ENCODE measurements around the gene SIGLEC8. TPM values are rescaled to one million over a fixed set of nuclear protein-coding genes. Genes with fewer than 3 reads are reported as not detected.

SIGLEC8 gene
- total RNA-seq, 2 donors from 2014 or later = not detected

DNA sequence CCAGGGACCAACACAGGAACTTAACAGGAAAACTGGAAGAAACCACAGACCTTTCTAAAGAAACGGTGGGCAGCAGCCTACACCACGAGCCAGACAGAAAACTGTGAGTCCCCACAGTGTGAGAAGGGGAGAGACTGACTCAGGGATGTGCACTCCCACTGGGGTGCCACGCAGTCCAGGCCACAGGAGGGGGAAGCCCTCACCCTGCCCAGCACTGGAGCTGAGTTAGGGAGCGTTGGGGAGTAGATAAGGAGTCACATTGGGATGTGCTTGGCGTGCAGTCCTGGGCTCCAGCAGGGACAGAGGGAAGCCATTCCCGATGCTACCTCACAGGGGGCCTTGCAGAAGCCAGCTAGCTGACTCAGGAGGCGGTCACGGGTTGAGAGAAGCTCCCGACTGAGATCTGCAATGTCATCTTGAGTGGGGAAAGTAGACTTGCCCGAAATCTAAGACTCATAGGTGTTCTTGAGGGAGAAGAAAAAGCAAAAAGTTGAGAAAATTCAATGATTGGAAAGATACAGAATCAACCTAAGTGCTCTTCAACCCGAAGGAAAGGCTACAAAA is 17.3 kb downstream of the SIGLEC8 start:
- no peak for DNase-seq
- no peak overlapping the region for H3K9ac ChIP-seq (ENCODE audit: extremely low read depth, low read length, poor library complexity, severe bottlenecking)
- TF ChIP-seq CTCF (conservative IDR thresholded peaks at IDR 0.05) = no peak
- Mint-ChIP-seq H3K27me3 (ENCODE audit: insufficient read depth) (peaks cover 33% of the 10 kb centered on the region), H3K27ac (no peak overlapping the region), H3K4me3 (no peak overlapping the region), H3K9me3 (no peaks in the 10 kb centered on the region), H3K36me3 (ENCODE audit: low read depth) (no peaks in the 10 kb centered on the region), H3K4me1 (no peaks in the 10 kb centered on the region)
- H3K4me1 ChIP-seq (ENCODE audit: control insufficient read depth, insufficient read depth, low read length) = no peaks in the 10 kb centered on the region
- H3K27me3 ChIP-seq (ENCODE audit: control insufficient read depth, insufficient read depth, low read length, poor library complexity, severe bottlenecking) = peaks cover 11% of the 10 kb centered on the region
- no peak overlapping the region for H3K27ac ChIP-seq (ENCODE audit: low read depth, low read length)
- H3K4me3 ChIP-seq (ENCODE audit: low read length) = no peak overlapping the region
- no peaks in the 10 kb centered on the region for H3K36me3 ChIP-seq (ENCODE audit: control insufficient read depth, insufficient read depth, low read length)
- 57 to 58% methylated on average over 11 of the region's 11 CpGs for WGBS, 2 experiments (ENCODE audit: insufficient coverage in 1 of 2, insufficient read length in 1 of 2)
- H3K9me3 ChIP-seq (ENCODE audit: control insufficient read depth, low read length) = no peaks in the 10 kb centered on the region

DNA sequence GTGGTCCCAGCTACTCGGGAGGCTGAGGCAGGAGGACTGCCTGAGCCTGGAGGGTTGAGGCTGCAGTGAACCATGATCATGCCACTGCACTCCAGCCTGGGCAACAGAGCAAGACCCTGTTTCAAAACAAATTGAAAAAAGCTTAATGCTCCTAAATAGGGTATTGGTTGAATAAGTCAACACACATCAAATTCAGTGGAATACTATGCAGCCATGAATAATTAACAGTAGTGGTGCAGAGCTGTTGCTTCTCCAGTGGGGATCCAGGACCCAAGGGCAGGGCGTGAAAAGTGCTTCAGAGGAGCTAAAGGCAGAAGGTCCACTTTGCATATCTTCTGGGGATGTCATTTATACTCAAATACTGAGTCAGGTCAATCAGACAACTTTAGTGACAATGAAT is 18.2 kb downstream of the SIGLEC8 start:
- Histone ChIP-seq H3K4me3 (ENCODE audit: low read length) (no peak overlapping the region), H3K27me3 (ENCODE audit: control insufficient read depth, insufficient read depth, low read length, poor library complexity, severe bottlenecking) (peaks cover 15% of the 10 kb centered on the region), H3K9me3 (ENCODE audit: control insufficient read depth, low read length) (no peaks in the 10 kb centered on the region), H3K9ac (ENCODE audit: extremely low read depth, low read length, poor library complexity, severe bottlenecking) (no peak overlapping the region), H3K27ac (ENCODE audit: low read depth, low read length) (no peak overlapping the region), H3K4me1 (ENCODE audit: control insufficient read depth, insufficient read depth, low read length) (no peaks in the 10 kb centered on the region), H3K36me3 (ENCODE audit: control insufficient read depth, insufficient read depth, low read length) (no peaks in the 10 kb centered on the region)
- Mint-ChIP-seq H3K4me3 (no peak overlapping the region), H3K9me3 (no peaks in the 10 kb centered on the region), H3K27ac (no peak overlapping the region), H3K27me3 (ENCODE audit: insufficient read depth) (peaks cover 34% of the 10 kb centered on the region), H3K4me1 (no peaks in the 10 kb centered on the region), H3K36me3 (ENCODE audit: low read depth) (no peaks in the 10 kb centered on the region)
- no peak for DNase-seq
- 88% methylated on average over 2 of the region's 2 CpGs; no CpG with 5 or more reads in 1 of the 2 experiments for WGBS, 2 experiments (ENCODE audit: insufficient coverage in 1 of 2, insufficient read length in 1 of 2)
- no peak for TF ChIP-seq CTCF (conservative IDR thresholded peaks at IDR 0.05)

DNA sequence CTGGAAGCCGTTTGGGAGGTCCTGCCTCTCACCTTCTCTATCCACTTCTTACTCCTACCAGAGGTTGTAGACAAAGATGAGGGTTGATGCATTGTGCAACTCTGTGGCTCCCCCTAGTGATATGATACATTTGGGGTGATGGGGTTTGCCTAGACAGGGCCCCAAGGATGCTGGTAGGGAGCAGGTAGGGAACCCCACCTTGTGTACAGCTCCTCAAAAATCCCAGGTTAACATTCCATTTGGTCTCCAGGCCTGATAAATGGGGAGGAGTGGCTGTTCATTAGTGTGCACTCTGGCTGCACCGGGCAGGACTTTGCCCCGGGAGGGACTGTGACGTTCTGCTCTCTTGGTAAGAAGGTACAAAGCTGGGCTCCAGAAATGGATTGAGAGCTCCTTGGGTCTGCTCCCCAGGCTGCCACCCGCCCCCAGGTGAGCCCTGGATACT is 19.2 kb downstream of the SIGLEC8 start:
- 82 to 93% methylated on average over 4 to 5 of the region's 5 CpGs for WGBS, 2 experiments (ENCODE audit: insufficient coverage in 1 of 2, insufficient read length in 1 of 2)
- Mint-ChIP-seq H3K4me1 (no peaks in the 10 kb centered on the region), H3K27ac (no peak overlapping the region), H3K27me3 (ENCODE audit: insufficient read depth) (peaks cover 34% of the 10 kb centered on the region), H3K9me3 (no peaks in the 10 kb centered on the region), H3K36me3 (ENCODE audit: low read depth) (no peaks in the 10 kb centered on the region), H3K4me3 (no peak overlapping the region)
- H3K27ac ChIP-seq (ENCODE audit: low read depth, low read length) = no peak overlapping the region
- peak; percentile 54 for TF ChIP-seq CTCF (conservative IDR thresholded peaks at IDR 0.05)
- no peaks in the 10 kb centered on the region for H3K36me3 ChIP-seq (ENCODE audit: control insufficient read depth, insufficient read depth, low read length)
- H3K9me3 ChIP-seq (ENCODE audit: control insufficient read depth, low read length) = no peaks in the 10 kb centered on the region
- no peaks in the 10 kb centered on the region for H3K4me1 ChIP-seq (ENCODE audit: control insufficient read depth, insufficient read depth, low read length)
- DNase-seq = peak; percentile 54
- no peak overlapping the region for H3K4me3 ChIP-seq (ENCODE audit: low read length)
- H3K27me3 ChIP-seq (ENCODE audit: control insufficient read depth, insufficient read depth, low read length, poor library complexity, severe bottlenecking) = peaks cover 15% of the 10 kb centered on the region
- H3K9ac ChIP-seq (ENCODE audit: extremely low read depth, low read length, poor library complexity, severe bottlenecking) = no peak overlapping the region

Measured in endodermal cell (in vitro differentiated cells).